ENCODE data around the gene CPEB3. TPM values are rescaled to one million over a fixed set of nuclear protein-coding genes. Genes with fewer than 3 reads are reported as not detected.

Gene CPEB3
- total RNA-seq, 1 donor from 2014 or later = 1.9 TPM

DNA sequence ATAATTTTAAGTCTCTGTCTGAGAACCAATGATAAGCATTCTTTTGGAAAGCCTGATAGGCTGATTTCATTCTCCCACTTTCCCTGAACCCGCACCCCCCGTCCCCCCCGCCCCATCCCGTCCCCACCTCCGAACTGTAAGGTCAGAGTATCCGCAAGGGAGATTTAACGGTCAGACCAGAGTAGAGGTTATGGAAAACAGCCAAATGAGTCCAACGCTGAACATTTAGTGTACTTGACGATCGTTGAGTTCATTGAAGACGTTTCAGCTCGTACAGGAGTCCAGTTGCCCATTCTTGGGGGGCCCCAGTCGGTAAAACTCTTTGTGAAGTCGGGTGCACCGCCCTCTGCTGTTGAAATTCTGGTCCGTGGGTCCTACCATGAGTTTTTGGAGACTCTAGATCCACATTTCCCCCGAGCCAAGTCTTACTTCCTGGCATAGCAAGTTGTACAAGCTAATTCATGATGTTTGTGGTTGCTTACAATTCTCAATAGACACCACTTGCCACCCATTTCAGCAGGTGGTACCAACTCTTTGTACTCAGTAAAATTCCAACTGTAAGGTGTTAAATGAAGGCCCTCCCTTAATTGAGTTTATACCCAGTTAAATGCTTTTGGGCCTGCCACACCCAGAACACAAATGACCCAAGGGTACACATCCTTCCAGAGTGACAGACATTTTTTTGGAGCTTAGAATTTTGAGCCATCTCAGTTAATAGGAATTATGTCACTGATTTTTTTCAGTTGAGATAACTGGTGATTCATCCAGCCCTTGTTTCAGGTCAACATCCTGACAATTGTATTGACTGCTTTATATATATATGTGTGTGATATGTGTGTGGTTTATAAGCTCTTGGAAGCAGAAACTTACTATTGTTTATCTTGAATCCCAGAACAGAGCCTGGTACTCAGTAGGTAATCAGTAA is 1.3 kb upstream of the CPEB3 start:
- DNase-seq (ENCODE audit: low spot score) = peak; percentile 43
- Mint-ChIP-seq H3K36me3 (ENCODE audit: low read depth) (peaks cover 23% of the 10 kb centered on the region), H3K4me1 (ENCODE audit: low read depth) (peaks cover 24% of the 10 kb centered on the region), H3K4me3 (ENCODE audit: low read depth) (peak overlapping the region; percentile 94), H3K9me3 (no peaks in the 10 kb centered on the region), H3K27ac (peak overlapping the region; percentile 77), H3K27me3 (ENCODE audit: low read depth) (no peaks in the 10 kb centered on the region)
- intact Hi-C loops (cut with micrococcal nuclease) = loop anchor here (1.0 to 10.0 kb wide), 8 partner anchors 52 to 495 kb away; partner anchors contain the start of genes IDE and TNKS2

DNA sequence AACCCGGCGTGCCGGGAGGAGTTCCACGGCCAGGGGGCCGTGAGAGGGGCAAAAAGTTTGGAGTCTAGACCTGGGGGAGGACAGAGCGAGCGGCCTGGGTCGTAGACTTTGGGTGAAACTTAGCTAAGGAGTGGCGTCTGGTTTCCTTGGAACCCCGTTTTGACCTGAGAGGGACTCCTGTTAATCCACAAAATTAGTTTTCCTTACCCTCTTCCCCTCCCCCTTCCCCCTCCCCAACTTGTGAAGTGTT is 663 bp upstream of the CPEB3 start:
- DNase-seq (ENCODE audit: low spot score) = no peak
- Mint-ChIP-seq H3K36me3 (ENCODE audit: low read depth) (peaks cover 20% of the 10 kb centered on the region), H3K27ac (peak overlapping the region; percentile 77), H3K4me1 (ENCODE audit: low read depth) (peaks cover 24% of the 10 kb centered on the region), H3K27me3 (ENCODE audit: low read depth) (no peaks in the 10 kb centered on the region), H3K9me3 (no peaks in the 10 kb centered on the region), H3K4me3 (ENCODE audit: low read depth) (peak overlapping the region; percentile 94)
- intact Hi-C loops (cut with micrococcal nuclease) = loop anchor here (1.0 to 10.0 kb wide), 7 partner anchors 51 to 494 kb away; partner anchors contain the start of genes IDE and TNKS2

DNA sequence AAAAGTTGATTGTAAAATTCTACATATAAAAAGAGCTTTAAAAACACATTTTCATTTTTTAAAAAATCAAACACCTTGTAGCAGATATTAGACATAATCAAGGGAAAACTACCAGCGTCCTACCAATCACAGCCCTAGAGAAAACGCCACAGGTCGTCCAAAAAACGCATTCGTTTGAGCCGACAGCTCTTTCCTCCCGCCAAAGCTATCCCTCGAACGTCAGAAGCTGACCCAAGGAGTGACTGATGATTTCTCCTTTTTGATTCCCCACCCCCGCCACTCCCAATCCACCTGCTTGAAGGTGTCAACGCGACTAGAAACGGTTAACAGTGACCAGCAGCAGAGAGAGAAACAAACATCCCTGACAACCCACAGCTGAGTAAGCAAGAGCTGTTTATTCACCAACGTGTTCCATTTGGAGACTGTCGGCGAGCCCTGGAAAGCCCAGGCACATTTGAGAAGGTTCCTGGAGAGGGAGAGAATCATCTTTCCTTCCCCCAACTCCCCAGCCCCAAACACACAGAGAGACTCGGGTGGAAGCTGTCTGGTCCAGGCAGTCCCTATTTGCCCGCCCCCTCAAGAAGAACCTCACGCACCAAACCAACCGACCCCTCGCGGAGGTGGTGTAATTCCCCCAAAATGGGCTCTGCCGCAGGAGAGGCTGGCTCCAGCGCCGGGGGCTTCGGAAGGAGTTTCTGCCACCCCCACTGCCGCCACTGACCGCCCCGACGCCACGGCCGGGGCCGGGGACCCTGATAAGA is 622 bp downstream of the CPEB3 start:
- peak; percentile 26 for DNase-seq (ENCODE audit: low spot score)
- H3K27me3 Mint-ChIP-seq (ENCODE audit: low read depth) = no peaks in the 10 kb centered on the region
- H3K9me3 Mint-ChIP-seq = no peaks in the 10 kb centered on the region
- peaks cover 17% of the 10 kb centered on the region for H3K36me3 Mint-ChIP-seq (ENCODE audit: low read depth)
- H3K4me1 Mint-ChIP-seq (ENCODE audit: low read depth) = peaks cover 24% of the 10 kb centered on the region
- peak overlapping the region; percentile 55 for H3K27ac Mint-ChIP-seq
- H3K4me3 Mint-ChIP-seq (ENCODE audit: low read depth) = peak overlapping the region; percentile 94
- intact Hi-C loops (cut with micrococcal nuclease) = loop anchor here (5.0 to 10.0 kb wide), 5 partner anchors 78 to 493 kb away; partner anchors contain the start of genes IDE and TNKS2

DNA sequence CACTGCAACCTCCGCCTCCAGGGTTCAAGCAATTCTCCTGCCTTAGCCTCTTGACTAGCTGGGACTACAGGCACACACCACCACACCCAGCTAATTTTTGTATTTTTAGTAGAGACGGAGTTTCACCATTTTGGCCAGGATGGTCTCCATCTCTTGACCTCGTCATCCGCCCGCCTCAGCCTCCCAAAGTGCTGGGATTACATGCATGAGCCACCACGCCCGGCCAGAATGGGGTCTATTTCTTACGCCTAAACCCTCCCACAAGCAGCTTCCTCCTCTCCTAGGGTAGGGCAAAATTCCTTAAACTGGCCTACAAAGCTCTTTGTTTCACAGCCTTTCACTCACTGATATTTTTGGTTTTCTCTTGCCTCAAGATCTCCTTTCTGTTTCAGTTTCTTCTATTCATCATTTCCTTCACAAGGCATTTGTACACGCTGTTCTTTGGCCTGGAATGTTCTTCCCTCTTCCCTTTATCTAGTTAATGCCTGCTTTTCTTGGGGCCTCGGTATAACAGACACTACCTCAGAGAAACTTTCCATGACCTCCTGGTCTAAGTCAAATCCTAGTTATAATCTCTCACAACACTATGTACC is 6.7 kb downstream of the CPEB3 start:
- peak overlapping the region; percentile 20 for H3K27ac Mint-ChIP-seq

DNA sequence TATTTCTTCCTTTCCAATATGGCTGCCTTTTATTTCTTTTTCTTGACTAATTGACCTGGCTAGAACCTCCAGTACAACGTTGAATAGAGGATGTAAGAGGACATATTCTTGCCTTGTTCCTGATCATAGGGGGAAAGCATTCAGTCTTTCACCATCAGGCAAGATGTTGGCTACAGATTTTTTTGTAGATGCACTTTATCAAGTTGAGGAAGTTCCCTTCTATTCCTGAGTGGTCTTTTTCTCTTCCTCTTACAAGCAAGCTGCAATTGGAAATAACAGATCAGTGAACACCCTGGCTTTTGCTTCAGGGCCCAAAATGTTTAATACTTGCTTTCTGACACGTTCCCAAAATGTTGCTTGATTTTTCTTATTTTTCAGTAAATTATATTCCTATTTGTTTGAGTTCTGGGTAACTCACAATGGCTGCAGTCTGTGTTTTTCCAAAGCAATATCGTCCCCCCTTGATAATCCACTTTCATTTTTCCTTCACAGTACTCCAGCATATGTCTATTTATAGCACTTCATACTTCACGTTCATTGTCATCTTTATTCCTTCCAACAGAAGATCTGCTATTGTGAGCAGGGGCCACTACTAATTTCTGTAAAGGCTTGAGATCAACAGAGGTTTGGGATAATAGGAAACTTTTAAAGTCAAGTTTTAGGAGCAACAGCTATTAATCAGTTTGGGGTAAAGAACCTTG is 11.7 kb downstream of the CPEB3 start:
- DNase-seq (ENCODE audit: low spot score) = no peak
- no peaks in the 10 kb centered on the region for H3K9me3 Mint-ChIP-seq
- H3K36me3 Mint-ChIP-seq (ENCODE audit: low read depth) = peaks cover 2% of the 10 kb centered on the region
- no peak overlapping the region for H3K27ac Mint-ChIP-seq
- H3K4me3 Mint-ChIP-seq (ENCODE audit: low read depth) = no peak overlapping the region
- intact Hi-C loops (cut with micrococcal nuclease) = no loop called here
- no peaks in the 10 kb centered on the region for H3K27me3 Mint-ChIP-seq (ENCODE audit: low read depth)
- peaks cover 3% of the 10 kb centered on the region for H3K4me1 Mint-ChIP-seq (ENCODE audit: low read depth)

More for the DNA sequence above, 6.7 kb downstream of the CPEB3 start:
- Mint-ChIP-seq H3K27me3 (ENCODE audit: low read depth) (no peaks in the 10 kb centered on the region), H3K9me3 (no peaks in the 10 kb centered on the region), H3K36me3 (ENCODE audit: low read depth) (peaks cover 2% of the 10 kb centered on the region), H3K4me1 (ENCODE audit: low read depth) (peaks cover 11% of the 10 kb centered on the region), H3K4me3 (ENCODE audit: low read depth) (no peak overlapping the region)
- DNase-seq (ENCODE audit: low spot score) = no peak
- intact Hi-C loops (cut with micrococcal nuclease) = no loop called here

DNA sequence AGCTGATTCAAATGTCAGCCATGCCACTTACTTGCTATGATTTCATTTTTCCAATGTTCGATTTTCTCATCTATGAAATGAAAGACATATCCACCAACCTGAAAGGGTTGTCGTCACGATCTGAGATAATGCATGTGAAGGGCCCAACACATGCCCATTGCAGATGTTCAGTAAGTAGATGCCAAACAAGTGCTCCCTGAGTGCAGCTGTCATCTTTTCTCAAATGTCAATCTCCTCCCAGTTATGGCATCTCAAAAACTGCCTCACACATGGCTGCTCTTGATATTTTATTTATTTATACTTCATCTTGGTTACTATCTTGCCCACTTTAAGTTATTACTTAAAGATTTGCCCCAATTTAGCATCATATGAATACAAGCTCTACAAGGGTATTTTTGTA is 16.8 kb downstream of the CPEB3 start:
- Mint-ChIP-seq H3K4me3 (ENCODE audit: low read depth) (no peak overlapping the region), H3K27me3 (ENCODE audit: low read depth) (no peaks in the 10 kb centered on the region), H3K36me3 (ENCODE audit: low read depth) (no peaks in the 10 kb centered on the region), H3K9me3 (no peaks in the 10 kb centered on the region), H3K4me1 (ENCODE audit: low read depth) (no peaks in the 10 kb centered on the region), H3K27ac (no peak overlapping the region)
- intact Hi-C loops (cut with micrococcal nuclease) = no loop called here
- no peak for DNase-seq (ENCODE audit: low spot score)

DNA sequence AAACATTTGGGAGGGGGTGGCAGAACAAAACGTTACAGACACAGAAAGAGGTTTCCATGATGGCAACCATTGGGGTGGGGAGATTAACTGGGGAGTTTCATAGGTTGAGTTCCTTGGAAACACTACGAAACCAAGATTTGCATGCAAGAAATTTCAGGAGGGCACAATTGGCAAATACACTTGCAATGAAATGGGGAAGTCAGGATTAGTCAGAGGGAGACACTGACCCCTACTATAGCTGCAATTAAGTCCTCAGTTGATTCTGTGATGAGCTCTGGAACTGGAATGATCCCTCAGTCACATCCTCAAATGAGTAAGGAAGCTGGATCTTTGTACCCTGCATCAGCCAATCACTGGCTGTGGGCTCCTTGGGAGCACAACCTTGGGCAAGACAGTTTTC is 22.1 kb downstream of the CPEB3 start:
- H3K4me1 Mint-ChIP-seq (ENCODE audit: low read depth) = peaks cover 12% of the 10 kb centered on the region
- H3K27ac Mint-ChIP-seq = no peak overlapping the region
- H3K36me3 Mint-ChIP-seq (ENCODE audit: low read depth) = peaks cover 3% of the 10 kb centered on the region
- H3K9me3 Mint-ChIP-seq = no peaks in the 10 kb centered on the region
- intact Hi-C loops (cut with micrococcal nuclease) = no loop called here
- DNase-seq (ENCODE audit: low spot score) = no peak
- H3K27me3 Mint-ChIP-seq (ENCODE audit: low read depth) = no peaks in the 10 kb centered on the region
- H3K4me3 Mint-ChIP-seq (ENCODE audit: low read depth) = no peak overlapping the region

DNA sequence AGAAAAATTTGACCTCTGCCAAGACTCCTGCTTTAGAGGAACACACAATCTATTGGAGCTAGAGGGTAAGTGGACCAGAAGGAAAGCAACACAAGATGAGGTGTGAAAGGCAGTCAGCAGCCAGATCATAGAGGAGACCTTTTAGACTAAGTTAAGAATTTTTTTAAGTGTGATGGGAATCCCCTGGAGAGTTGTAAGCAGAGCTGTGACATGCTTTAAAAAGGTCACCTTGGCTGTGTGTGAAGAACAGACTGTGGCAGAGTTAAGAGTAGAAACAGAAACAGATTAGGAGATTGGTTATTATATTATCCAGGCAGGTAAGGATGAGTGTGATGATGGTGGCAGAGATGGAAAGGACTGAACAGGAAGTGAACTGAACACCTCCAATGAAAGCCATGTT is 23.5 kb downstream of the CPEB3 start:
- peaks cover 3% of the 10 kb centered on the region for H3K36me3 Mint-ChIP-seq (ENCODE audit: low read depth)
- DNase-seq (ENCODE audit: low spot score) = no peak
- H3K4me1 Mint-ChIP-seq (ENCODE audit: low read depth) = peaks cover 12% of the 10 kb centered on the region
- no peak overlapping the region for H3K4me3 Mint-ChIP-seq (ENCODE audit: low read depth)
- no peak overlapping the region for H3K27ac Mint-ChIP-seq
- no peaks in the 10 kb centered on the region for H3K9me3 Mint-ChIP-seq
- no peaks in the 10 kb centered on the region for H3K27me3 Mint-ChIP-seq (ENCODE audit: low read depth)
- intact Hi-C loops (cut with micrococcal nuclease) = no loop called here

DNA sequence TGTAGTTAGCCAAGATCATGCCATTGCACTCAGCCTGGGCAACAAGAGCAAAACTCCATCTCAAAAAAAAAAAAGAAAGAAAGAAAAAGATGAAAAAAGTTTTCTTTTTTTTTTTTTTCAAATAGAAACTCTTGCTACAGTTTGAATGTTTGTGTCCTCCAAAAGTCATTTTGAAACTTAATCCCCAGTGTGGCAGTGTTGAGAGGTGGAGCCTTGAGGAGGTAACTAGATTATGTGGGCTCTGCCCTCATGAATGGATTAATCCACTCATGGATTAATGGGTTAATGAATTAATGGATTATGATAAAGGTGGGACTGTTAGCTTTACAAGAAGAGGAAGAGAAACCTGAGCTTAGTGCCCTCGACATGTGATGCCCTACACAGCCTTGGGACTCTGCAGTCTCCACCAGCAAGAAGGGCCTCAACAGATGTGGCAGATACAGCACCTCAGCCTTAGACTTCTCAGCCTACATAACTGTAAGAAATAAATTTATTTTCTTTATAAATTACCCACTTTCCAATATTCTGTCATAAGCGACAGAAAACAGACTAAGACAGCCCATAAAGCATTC is 25.1 kb downstream of the CPEB3 start:
- Mint-ChIP-seq H3K4me3 (ENCODE audit: low read depth) (no peak overlapping the region), H3K27me3 (ENCODE audit: low read depth) (no peaks in the 10 kb centered on the region), H3K4me1 (ENCODE audit: low read depth) (peaks cover 12% of the 10 kb centered on the region), H3K27ac (no peak overlapping the region), H3K36me3 (ENCODE audit: low read depth) (peaks cover 3% of the 10 kb centered on the region), H3K9me3 (no peaks in the 10 kb centered on the region)
- DNase-seq (ENCODE audit: low spot score) = no peak
- intact Hi-C loops (cut with micrococcal nuclease) = no loop called here

DNA sequence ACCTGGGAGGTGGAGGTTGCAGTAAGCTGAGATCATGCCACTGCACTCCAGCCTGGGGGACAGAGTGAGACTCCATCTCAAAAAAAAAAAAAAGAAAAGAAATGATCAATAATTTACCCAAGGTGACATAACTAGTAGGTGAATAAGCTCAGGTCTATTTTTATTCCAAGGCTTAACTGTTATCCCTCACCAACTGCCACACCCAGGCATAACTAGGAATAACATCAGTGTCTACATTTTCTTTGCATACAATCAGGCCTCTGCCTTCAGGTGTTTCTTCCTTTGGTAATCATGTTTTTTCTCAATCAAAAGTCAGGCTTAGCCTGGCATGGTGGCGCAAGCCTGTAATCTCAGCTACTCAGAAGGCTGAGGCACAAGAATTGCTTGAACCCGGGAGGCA is 26.6 kb downstream of the CPEB3 start:
- H3K4me1 Mint-ChIP-seq (ENCODE audit: low read depth) = peaks cover 12% of the 10 kb centered on the region
- H3K4me3 Mint-ChIP-seq (ENCODE audit: low read depth) = no peak overlapping the region
- no peaks in the 10 kb centered on the region for H3K9me3 Mint-ChIP-seq
- peaks cover 3% of the 10 kb centered on the region for H3K36me3 Mint-ChIP-seq (ENCODE audit: low read depth)
- no peak overlapping the region for H3K27ac Mint-ChIP-seq
- intact Hi-C loops (cut with micrococcal nuclease) = no loop called here
- H3K27me3 Mint-ChIP-seq (ENCODE audit: low read depth) = no peaks in the 10 kb centered on the region
- no peak for DNase-seq (ENCODE audit: low spot score)

DNA sequence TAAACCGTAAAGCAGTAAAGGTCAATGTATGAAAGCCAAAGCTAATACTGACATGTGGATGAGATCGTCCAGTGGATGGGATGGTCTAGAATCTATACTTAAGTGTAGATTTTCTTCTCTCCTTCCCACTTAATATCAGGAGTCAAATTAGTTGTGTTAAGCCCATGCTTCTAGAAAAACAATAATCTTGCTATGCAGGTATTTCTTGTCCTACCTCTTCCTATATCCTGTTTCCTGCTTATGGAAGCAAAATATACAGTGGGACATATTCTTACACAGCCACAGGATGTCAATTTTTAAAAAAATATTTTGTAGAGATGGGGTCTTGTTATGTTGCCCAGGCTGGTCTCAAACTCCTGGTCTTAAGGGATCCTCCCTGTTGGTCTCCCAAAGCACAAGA is 27.5 kb downstream of the CPEB3 start:
- Mint-ChIP-seq H3K36me3 (ENCODE audit: low read depth) (peaks cover 3% of the 10 kb centered on the region), H3K4me3 (ENCODE audit: low read depth) (no peak overlapping the region), H3K27ac (no peak overlapping the region), H3K27me3 (ENCODE audit: low read depth) (no peaks in the 10 kb centered on the region), H3K9me3 (no peaks in the 10 kb centered on the region), H3K4me1 (ENCODE audit: low read depth) (peaks cover 12% of the 10 kb centered on the region)
- intact Hi-C loops (cut with micrococcal nuclease) = no loop called here
- DNase-seq (ENCODE audit: low spot score) = no peak

DNA sequence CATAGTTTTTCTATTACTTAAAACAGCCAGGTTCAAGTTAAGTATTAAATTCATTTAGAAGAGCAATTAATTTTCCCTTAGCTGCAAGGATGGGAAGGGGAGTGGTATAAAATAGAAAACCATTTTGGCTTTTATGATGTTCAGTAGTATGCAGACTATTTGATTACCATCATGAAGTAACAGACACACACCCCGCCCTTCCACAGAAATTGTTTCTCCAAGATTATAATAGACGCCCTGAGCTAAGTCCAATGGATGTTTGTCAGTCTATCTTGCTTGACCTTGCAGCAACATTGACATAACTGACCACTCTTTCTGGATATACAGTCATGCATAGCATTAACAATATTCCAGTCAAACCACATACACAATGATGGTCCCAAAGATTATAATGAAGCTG is 42.3 kb downstream of the CPEB3 start:
- H3K9me3 Mint-ChIP-seq = no peaks in the 10 kb centered on the region
- H3K4me1 Mint-ChIP-seq (ENCODE audit: low read depth) = peaks cover 3% of the 10 kb centered on the region
- no peaks in the 10 kb centered on the region for H3K27me3 Mint-ChIP-seq (ENCODE audit: low read depth)
- DNase-seq (ENCODE audit: low spot score) = no peak
- intact Hi-C loops (cut with micrococcal nuclease) = no loop called here
- H3K36me3 Mint-ChIP-seq (ENCODE audit: low read depth) = no peaks in the 10 kb centered on the region
- H3K4me3 Mint-ChIP-seq (ENCODE audit: low read depth) = no peak overlapping the region
- no peak overlapping the region for H3K27ac Mint-ChIP-seq
